ENCODE data around the gene TNPO3.

TNPO3 gene

DNA sequence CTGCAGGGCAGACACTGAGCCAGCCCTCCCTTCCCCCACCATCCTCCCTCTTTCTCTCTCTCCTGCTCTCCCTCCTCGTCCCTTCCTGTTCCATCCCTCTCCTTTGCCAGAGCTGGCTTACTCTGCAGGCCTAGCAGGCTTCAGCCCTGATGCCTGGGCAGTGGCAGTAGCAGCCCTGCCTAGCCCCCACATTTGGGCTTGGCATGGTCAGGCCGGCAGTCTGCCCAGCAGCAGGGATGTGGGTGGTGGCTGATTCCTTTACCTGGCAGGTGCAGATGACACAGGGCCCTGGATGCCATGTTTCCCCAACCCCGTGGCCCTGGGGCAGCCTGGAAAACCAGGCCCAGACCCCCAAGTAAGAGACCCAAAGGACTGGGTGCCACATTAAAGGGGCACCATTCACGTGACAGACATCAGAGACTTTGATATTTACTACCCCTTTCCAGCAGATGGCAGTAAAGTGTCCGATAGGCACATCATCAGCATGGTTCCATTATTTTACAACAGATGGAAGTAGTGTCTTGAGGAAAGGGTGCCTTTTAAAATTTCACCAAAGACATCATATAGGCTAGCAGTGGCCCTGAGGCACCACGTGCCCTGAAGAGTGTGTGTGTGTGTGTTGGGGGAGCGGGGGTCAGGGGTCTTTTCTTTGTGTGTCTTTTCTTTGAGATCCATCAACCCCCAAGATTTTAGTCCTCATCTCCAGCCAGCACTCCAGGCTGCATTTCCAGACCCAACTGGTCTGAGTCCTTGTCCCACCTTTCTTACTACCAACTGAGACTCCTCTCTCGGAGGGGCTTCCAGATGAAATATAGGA, 150.3 kb downstream of the TNPO3 start:
- peak; percentile 35 for DNase-seq
